Lower lobe of right lung (tissue), 2 donors: ENCODE results near the gene ALOX12. TPM values are rescaled to one million over a fixed set of nuclear protein-coding genes. Genes with fewer than 3 reads are reported as not detected.
A peak's percentile ranks its signal among the peaks of the same experiment; 100 is the strongest.

Experiments used
- ATAC-seq, 2 donors: fragments of 200-7000 bp; cut with Tn5 transposase; one replicate each; pipeline ENCODE4 v1.9.1; 2020 to 2022; ENCODE audit warnings: mild to moderate bottlenecking in 2 of 2, moderate library complexity in 2 of 2
- DNase-seq: peaks from one replicate; pipeline ENCODE4 v3.0.0-alpha.2; 2020
- H3K27ac ChIP-seq: fragments of 200-600 bp; one replicate; pipeline ENCODE4 v1.8.0; 2022
- H3K27me3 ChIP-seq: fragments of 200-600 bp; one replicate; pipeline ENCODE4 v1.8.0; 2022; ENCODE audit warnings: low read depth
- H3K36me3 ChIP-seq: fragments of 200-600 bp; one replicate; pipeline ENCODE4 v1.8.0; 2022; ENCODE audit warnings: mild to moderate bottlenecking
- H3K4me1 ChIP-seq: fragments of 200-600 bp; one replicate; pipeline ENCODE4 v1.8.0; 2022
- H3K4me3 ChIP-seq: fragments of 200-600 bp; one replicate; pipeline ENCODE4 v1.8.0; 2022; ENCODE audit warnings: mild to moderate bottlenecking
- H3K9me3 ChIP-seq: fragments of 200-600 bp; one replicate; pipeline ENCODE4 v1.8.0; 2022
- intact Hi-C: fragments of 100-400 bp; cut with DNase I; formaldehyde crosslinking; loops from one replicate; pipeline ENCODE4 v1.11.0; 2022
- total RNA-seq: library from RNA; stranded (reverse); fragmentation: NEBNext Ultra II Directional; extraction: Animal tissue kit (Norgen Biotek cat#: 25700); gene quantifications from one replicate; pipeline ENCODE4 v1.2.1, GENCODE V29; 2021
- TF ChIP-seq, protein P1 (sequence below): fragments of 200-600 bp; IDR thresholded peaks from one replicate; pipeline ENCODE4 v1.8.0; 2022; ENCODE audit warnings: antibody characterized with exemption, mild to moderate bottlenecking
- donor health status: DM: no; HTN: yes; CAD: no; lungs with severe emphysema.

Gene ALOX12
- total RNA-seq, 1 donor from 2014 or later: 0.86 TPM

- Histone ChIP-seq H3K27ac (no peak overlapping the region), H3K4me3 (peak overlapping the region; percentile 59), H3K36me3 (no peaks in the 10 kb centered on the region), H3K9me3 (no peaks in the 10 kb centered on the region), H3K27me3 (no peaks in the 10 kb centered on the region), H3K4me1 (peaks cover 68% of the 10 kb centered on the region)
- ATAC-seq (no peak), DNase-seq (no peak)
- intact Hi-C loops: no loop called here
- TF ChIP-seq, protein P1, sequence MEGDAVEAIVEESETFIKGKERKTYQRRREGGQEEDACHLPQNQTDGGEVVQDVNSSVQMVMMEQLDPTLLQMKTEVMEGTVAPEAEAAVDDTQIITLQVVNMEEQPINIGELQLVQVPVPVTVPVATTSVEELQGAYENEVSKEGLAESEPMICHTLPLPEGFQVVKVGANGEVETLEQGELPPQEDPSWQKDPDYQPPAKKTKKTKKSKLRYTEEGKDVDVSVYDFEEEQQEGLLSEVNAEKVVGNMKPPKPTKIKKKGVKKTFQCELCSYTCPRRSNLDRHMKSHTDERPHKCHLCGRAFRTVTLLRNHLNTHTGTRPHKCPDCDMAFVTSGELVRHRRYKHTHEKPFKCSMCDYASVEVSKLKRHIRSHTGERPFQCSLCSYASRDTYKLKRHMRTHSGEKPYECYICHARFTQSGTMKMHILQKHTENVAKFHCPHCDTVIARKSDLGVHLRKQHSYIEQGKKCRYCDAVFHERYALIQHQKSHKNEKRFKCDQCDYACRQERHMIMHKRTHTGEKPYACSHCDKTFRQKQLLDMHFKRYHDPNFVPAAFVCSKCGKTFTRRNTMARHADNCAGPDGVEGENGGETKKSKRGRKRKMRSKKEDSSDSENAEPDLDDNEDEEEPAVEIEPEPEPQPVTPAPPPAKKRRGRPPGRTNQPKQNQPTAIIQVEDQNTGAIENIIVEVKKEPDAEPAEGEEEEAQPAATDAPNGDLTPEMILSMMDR: no peak
Observed at GRCh38 chr17:7025245-7025644, 29.4 kb downstream of the ALOX12 start.

DNA sequence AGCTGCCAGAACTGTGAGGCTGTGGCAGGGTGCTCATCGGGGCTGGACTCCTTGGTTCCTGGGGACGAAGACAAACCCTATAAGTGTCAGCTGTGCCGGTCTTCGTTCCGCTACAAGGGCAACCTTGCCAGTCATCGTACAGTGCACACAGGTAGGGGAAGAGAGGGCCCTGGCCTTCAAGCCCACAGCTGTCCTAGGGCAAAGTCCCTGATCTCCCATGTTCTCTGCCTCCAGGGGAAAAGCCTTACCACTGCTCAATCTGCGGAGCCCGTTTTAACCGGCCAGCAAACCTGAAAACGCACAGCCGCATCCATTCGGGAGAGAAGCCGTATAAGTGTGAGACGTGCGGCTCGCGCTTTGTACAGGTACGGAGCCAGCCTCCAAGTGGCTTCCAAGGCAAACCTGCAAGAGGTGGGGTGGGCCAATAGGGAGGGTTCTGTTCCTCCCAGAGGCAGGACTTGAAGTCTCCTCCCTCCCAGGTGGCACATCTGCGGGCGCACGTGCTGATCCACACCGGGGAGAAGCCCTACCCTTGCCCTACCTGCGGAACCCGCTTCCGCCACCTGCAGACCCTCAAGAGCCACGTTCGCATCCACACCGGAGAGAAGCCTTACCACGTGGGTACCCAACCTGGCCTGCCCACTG lies 30.7 kb downstream of the ALOX12 start:
- intact Hi-C loops: no loop called here
- TF ChIP-seq, protein P1: no peak
- DNase-seq (no peak), ATAC-seq (no peak)
- Histone ChIP-seq H3K27ac (peak overlapping the region; percentile 53), H3K4me3 (no peak overlapping the region), H3K4me1 (peaks cover 56% of the 10 kb centered on the region), H3K9me3 (no peaks in the 10 kb centered on the region), H3K27me3 (no peaks in the 10 kb centered on the region), H3K36me3 (no peaks in the 10 kb centered on the region)

GRCh38 chr17:7027335-7027734 lies 31.5 kb downstream of the ALOX12 start:
- TF ChIP-seq, protein P1: no peak
- intact Hi-C loops: no loop called here
- no peaks in the 10 kb centered on the region for H3K9me3 ChIP-seq
- no peaks in the 10 kb centered on the region for H3K36me3 ChIP-seq
- no peaks in the 10 kb centered on the region for H3K27me3 ChIP-seq
- peaks cover 48% of the 10 kb centered on the region for H3K4me1 ChIP-seq
- DNase-seq: no peak
- no peak overlapping the region for H3K4me3 ChIP-seq
- ATAC-seq: no peak
- peak overlapping the region; percentile 53 for H3K27ac ChIP-seq

GRCh38 chr17:7029096-7029495 lies 33.2 kb downstream of the ALOX12 start:
- no peak for ATAC-seq
- Histone ChIP-seq H3K9me3 (no peaks in the 10 kb centered on the region), H3K27ac (peak overlapping the region; percentile 64), H3K4me3 (no peak overlapping the region), H3K4me1 (peaks cover 42% of the 10 kb centered on the region), H3K36me3 (no peaks in the 10 kb centered on the region), H3K27me3 (no peaks in the 10 kb centered on the region)
- no peak for DNase-seq
- intact Hi-C loops: no loop called here
- TF ChIP-seq, protein P1: no peak

DNA sequence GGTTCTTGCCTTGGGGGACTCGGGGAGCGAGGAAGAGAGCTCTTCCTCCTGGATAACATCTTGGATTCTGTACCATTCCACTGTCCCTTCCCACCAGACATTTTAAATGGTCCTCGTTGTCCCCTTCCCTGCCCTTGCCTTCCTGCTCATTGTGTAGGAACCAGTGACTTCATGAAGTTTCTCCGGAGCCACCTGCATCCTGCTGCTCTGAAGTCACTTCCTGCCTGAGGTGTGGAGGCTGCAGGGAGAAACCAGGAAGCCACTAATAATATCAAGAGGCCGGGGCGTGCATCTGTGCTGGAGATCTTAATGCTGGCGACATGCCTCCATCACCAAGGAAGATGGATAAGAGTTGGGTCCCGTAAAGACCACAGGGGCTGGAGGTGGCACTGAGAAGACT lies 33.8 kb downstream of the ALOX12 start:
- Histone ChIP-seq H3K9me3 (no peaks in the 10 kb centered on the region), H3K36me3 (no peaks in the 10 kb centered on the region), H3K4me3 (no peak overlapping the region), H3K4me1 (peaks cover 47% of the 10 kb centered on the region), H3K27me3 (no peaks in the 10 kb centered on the region), H3K27ac (peak overlapping the region; percentile 64)
- TF ChIP-seq, protein P1: no peak
- DNase-seq (no peak), ATAC-seq (peak; percentile 40 to 47)
- intact Hi-C loops: no loop called here
